Chondrocyte (in vitro differentiated cells): ENCODE measurements around the gene RNU5D-1. TPM values are rescaled to one million over a fixed set of nuclear protein-coding genes. Genes with fewer than 3 reads are reported as not detected.
A peak's percentile ranks its signal among the peaks of the same experiment; 100 is the strongest.

Experiments
- DNase-seq: peaks from one replicate; pipeline ENCODE4 v3.0.0; 2021; ENCODE audit warnings: mixed read lengths, low spot score
- H3K27ac Mint-ChIP-seq: one replicate; pipeline ENCODE4 v1.8.0; 2021; ENCODE audit warnings: mild to moderate bottlenecking, moderate library complexity, mixed read lengths; ENCODE audit not compliant: unreplicated experiment
- H3K27me3 Mint-ChIP-seq: 2 replicates; pipeline ENCODE4 v1.8.0; 2021; ENCODE audit warnings: low read depth, mixed read lengths
- H3K36me3 Mint-ChIP-seq: 2 replicates; pipeline ENCODE4 v1.8.0; 2021; ENCODE audit warnings: low read depth, mixed read lengths
- H3K4me1 Mint-ChIP-seq: 2 replicates; pipeline ENCODE4 v1.8.0; 2021; ENCODE audit warnings: low read depth, mild to moderate bottlenecking, mixed read lengths
- H3K4me3 Mint-ChIP-seq: one replicate; pipeline ENCODE4 v1.8.0; 2021; ENCODE audit warnings: mild to moderate bottlenecking, moderate library complexity, mixed read lengths; ENCODE audit not compliant: unreplicated experiment
- H3K9me3 Mint-ChIP-seq: 2 replicates; pipeline ENCODE4 v1.8.0; 2021; ENCODE audit warnings: low read depth, mixed read lengths
- long read RNA-seq: library from polyadenylated mRNA; stranded (forward); transcript quantifications from one replicate; pipeline ENCODE4 v2.0.0, GENCODE V29; 2021
- total RNA-seq: library from RNA; stranded (reverse); gene quantifications from 3 replicates; pipeline ENCODE4 v1.2.1, GENCODE V29; 2021
- TF ChIP-seq, protein P1 (sequence below): fragments of 200-600 bp; sonication (generic); IDR thresholded peaks from 2 replicates; pipeline ENCODE4 v1.5.0; 2021; ENCODE audit warnings: antibody characterized with exemption, mild to moderate bottlenecking, moderate library complexity

The RNU5D-1 gene
- total RNA-seq, result not detected in 3 replicates
- long read RNA-seq, result 0 reads

DNA sequence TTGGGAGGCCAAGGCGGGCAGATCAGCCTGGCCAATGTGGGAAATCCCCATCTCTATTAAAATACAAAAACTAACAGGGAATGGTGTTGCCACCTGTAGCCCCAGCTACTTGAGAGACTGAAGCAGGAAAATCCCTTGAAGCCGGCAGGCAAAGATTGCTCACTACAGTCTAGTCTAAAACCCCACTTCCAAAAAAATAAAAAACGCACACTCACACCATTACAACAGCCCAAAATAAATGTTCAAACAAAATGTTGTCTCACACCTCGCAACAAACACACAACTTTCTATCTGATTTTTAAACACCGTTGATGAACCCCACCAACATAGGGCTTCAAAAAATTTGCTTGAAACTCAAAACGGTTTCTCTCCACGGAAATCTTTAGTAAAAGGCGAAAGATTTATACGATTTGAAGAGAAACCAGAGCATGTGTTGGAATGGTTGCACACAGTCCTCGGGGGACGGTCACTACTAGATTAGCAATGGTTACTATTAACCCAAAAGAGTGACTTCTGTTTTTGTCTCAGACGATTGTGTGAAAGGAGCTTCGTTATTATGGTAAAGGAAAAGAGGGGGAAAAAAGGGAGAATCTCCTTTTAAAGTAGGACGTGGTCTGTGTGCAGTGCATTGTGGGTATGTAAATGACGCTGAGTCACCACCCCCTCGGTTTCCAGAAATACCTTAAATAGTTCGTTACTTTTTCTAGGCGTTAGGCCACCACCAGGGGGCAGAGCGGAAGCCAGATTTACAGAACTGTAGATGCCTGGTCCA lies at the start of gene RNU5D-1:
RNU5D-1 (minus strand) TSS at position 430 of the 772 bp plus-strand sequence.
- Mint-ChIP-seq H3K36me3 (no peaks in the 10 kb centered on the region), H3K4me1 (peaks cover 28% of the 10 kb centered on the region), H3K27ac (peak within 1 kb of the TSS; percentile 100), H3K4me3 (peak within 1 kb of the TSS; percentile 65), H3K9me3 (no peaks in the 10 kb centered on the region), H3K27me3 (no peaks in the 10 kb centered on the region)
- DNase-seq, result no peak
- TF ChIP-seq, protein P1, sequence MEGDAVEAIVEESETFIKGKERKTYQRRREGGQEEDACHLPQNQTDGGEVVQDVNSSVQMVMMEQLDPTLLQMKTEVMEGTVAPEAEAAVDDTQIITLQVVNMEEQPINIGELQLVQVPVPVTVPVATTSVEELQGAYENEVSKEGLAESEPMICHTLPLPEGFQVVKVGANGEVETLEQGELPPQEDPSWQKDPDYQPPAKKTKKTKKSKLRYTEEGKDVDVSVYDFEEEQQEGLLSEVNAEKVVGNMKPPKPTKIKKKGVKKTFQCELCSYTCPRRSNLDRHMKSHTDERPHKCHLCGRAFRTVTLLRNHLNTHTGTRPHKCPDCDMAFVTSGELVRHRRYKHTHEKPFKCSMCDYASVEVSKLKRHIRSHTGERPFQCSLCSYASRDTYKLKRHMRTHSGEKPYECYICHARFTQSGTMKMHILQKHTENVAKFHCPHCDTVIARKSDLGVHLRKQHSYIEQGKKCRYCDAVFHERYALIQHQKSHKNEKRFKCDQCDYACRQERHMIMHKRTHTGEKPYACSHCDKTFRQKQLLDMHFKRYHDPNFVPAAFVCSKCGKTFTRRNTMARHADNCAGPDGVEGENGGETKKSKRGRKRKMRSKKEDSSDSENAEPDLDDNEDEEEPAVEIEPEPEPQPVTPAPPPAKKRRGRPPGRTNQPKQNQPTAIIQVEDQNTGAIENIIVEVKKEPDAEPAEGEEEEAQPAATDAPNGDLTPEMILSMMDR, result peak; percentile 92

GRCh38 chr1:44780583-44781121 lies 49.7 kb upstream of the RNU5D-1 start:
- H3K9me3 Mint-ChIP-seq, result no peaks in the 10 kb centered on the region
- TF ChIP-seq, protein P1, result no peak
- peaks cover 42% of the 10 kb centered on the region for H3K4me1 Mint-ChIP-seq
- H3K27ac Mint-ChIP-seq, result no peak overlapping the region
- no peaks in the 10 kb centered on the region for H3K27me3 Mint-ChIP-seq
- H3K36me3 Mint-ChIP-seq, result peaks cover 24% of the 10 kb centered on the region
- H3K4me3 Mint-ChIP-seq, result no peak overlapping the region
- DNase-seq, result peak; percentile 28

DNA sequence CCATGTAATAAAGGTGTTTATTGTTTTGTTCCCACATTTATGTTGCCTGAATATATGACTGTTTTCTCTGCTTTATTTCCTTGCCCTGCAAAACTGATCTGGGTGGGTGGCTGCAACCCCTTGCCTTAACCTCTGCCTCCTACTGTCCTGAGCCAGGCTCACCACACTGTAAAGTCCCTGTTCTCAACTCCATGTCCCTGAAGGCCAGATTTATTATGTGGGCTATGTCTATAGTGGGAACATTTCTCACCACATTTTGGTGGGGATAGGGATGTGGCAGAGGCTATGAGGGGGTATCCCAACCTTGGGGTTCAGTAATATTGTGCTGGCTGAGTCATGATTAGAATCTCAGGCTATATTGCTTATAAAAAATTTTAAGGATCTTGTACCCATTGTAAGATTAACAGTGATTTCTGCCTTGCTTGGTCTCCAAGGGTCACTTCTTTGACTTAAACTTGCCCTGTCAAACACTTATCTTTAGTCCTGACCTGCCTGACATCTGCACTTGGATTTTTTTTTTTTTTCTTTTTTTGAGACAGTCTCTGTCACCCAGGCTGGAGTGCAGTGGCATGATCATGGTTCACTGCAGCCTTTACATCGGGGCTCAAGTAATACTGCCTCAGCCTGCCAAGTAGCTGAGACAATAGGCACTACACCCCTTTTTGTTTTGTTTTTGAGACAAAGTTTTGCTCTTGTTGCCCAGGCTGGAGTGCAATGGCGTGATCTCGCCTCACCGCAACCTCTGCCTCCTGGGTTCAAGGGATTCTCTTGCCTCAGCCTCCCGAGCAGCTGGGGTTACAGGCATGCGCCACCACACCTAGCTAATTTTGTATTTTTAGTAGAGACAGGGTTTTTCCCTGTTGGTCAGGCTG lies 48.0 kb upstream of the RNU5D-1 start:
- Mint-ChIP-seq H3K4me1 (peaks cover 42% of the 10 kb centered on the region), H3K27ac (peak overlapping the region; percentile 49), H3K27me3 (no peaks in the 10 kb centered on the region), H3K9me3 (no peaks in the 10 kb centered on the region), H3K36me3 (peaks cover 26% of the 10 kb centered on the region), H3K4me3 (peak overlapping the region; percentile 27)
- no peak for DNase-seq
- TF ChIP-seq, protein P1, result no peak

DNA sequence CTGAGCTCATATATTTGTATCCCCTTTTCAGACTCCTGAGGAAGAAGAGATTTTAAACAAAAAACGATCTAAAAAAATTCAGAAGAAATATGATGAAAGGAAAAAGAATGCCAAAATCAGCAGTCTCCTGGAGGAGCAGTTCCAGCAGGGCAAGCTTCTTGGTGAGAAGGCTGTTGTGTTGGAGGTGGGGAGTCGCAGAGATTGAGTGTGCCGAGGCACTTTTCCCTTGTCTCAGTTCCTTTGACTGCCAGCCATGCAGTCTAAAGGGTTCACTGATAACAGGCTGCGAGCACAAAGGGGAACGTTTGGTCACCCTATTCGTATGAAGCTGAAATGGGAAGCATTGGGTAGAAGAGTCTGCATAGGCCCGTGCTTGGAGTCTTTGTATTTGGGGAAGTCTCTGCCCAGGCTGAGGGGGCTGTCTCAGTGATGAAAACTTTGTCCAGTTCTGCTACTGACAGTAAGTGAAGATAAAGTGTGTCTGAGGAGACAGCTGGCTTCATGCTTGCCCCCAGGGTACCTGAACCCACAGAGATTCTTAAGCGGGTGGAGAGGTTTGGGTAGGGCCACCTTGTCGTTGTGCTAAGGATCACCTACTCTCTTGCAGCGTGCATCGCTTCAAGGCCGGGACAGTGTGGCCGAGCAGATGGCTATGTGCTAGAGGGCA lies 47.1 kb upstream of the RNU5D-1 start:
- TF ChIP-seq, protein P1, result no peak
- H3K9me3 Mint-ChIP-seq, result no peaks in the 10 kb centered on the region
- H3K36me3 Mint-ChIP-seq, result peaks cover 26% of the 10 kb centered on the region
- no peaks in the 10 kb centered on the region for H3K27me3 Mint-ChIP-seq
- DNase-seq, result no peak
- H3K4me1 Mint-ChIP-seq, result peaks cover 35% of the 10 kb centered on the region
- peak overlapping the region; percentile 91 for H3K4me3 Mint-ChIP-seq
- no peak overlapping the region for H3K27ac Mint-ChIP-seq

- no peaks in the 10 kb centered on the region for H3K9me3 Mint-ChIP-seq
These were observed 46.6 kb upstream of the RNU5D-1 start for GRCh38 chr1:44777547-44777946.

More at GRCh38 chr1:44777547-44777946, 46.6 kb upstream of the RNU5D-1 start:
- peaks cover 26% of the 10 kb centered on the region for H3K36me3 Mint-ChIP-seq
- no peak for DNase-seq
- TF ChIP-seq, protein P1, result no peak
- H3K4me1 Mint-ChIP-seq, result peaks cover 35% of the 10 kb centered on the region
- H3K4me3 Mint-ChIP-seq, result peak overlapping the region; percentile 91
- no peaks in the 10 kb centered on the region for H3K27me3 Mint-ChIP-seq
- H3K27ac Mint-ChIP-seq, result peak overlapping the region; percentile 50
